DMS53 (cell line): ENCODE measurements around the gene PARL.

Experiments
- DNase-seq: peaks from one replicate; lab custom pipeline; 2025; lab: John Stamatoyannopoulos, UW

The PARL gene

DNA sequence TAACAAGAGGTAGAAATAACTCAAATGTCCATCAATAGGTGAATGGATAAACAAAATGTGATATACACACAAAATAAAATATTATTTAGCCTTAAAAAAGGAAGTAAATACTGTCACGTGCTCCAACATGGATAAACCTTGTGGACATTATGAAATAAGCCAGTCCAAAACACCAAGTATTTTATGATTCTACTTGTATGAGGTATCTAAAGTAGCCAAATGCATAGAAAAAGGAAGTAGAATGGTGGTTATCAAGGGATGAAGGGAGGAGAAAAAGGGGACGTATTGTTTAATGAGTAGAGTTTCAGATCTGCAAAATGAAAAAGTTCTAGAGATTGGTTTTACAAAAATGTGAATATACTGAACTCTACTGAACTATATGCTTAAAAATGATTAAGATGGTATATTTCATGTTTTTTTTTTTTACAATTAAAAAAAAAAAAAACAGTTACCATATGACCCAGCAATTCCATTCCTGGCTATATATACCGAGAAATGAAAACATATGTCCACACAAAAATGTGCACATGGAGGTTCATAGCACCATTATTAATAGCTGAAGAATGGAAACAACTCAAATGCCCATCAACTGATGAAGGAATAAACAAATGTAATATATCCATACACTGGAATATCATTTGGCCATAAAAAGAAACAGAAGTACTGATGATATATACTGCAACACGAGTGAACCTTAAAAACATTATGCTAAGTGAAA is 30.2 kb downstream of the PARL start:
- DNase-seq, result no peak

DNA sequence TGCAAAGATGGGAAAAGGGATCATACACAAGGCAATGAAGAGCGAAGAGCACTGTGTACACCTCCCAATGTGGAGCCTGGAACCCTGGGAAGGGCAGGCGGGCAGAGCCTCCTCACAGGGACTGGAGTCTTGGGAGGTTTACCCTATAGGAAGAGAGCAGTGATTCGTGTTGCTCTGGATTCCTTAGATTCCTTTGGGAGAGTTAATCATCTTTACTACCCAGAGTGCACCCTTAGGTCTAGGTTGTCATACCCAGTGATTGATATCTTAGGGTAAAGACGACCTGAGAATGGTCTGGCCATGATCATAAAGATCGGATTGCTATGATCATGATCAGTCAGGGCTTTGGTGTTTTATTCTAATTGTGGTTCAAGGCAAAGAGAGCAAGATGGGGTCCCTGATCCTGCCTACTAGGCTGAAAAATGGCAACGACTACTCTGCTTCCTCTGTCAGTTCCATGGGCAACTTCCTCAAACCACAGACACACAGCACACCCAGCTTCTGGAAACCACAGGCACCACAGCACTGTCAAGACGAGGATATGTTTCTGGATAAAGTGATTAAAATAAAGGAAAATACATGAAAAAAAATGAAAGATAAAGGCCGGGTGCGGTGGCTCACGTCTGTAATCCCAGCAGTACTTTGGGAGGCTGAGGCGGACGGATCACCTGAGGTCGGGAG is 38.9 kb downstream of the PARL start:
- no peak for DNase-seq

DNA sequence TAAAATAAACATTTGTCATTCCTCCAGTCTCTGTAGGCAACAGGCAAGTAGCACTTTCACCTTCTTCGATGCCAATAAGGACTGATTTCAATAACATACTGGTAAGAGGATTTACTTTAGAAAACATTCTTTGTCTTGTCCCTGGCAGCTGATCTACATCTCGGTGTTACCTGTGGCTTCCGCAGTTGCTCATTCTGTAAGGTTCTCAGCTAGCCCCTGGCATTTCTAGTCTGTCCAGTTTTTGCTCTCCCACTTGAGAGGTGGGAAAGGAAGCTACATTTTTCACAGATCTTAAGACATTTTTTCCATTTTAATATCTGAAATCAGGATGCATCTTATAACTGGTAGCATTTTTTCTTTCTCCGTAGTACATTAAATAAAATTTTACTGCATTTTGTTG is 39.6 kb downstream of the PARL start:
- peak; percentile 34 for DNase-seq

DNA sequence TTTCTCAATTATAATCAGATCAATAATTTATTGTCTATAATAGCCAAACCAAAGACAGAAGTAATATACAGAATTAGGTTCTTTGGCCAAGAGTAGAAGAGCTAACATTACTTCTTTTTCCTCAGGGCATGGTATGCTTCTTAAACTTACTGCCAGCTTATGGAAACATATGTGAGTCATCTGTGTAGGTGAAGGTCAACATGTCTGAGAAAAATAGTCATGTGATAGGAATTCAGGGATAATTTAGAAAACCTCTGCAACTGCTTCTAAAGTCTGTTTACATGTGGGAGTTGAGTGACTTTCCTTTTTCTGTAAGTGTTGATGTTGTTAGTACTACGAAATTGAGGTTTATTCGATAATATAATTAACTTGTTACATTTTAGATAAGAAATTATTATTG is 40.1 kb downstream of the PARL start:
- DNase-seq, result peak; percentile 15

DNA sequence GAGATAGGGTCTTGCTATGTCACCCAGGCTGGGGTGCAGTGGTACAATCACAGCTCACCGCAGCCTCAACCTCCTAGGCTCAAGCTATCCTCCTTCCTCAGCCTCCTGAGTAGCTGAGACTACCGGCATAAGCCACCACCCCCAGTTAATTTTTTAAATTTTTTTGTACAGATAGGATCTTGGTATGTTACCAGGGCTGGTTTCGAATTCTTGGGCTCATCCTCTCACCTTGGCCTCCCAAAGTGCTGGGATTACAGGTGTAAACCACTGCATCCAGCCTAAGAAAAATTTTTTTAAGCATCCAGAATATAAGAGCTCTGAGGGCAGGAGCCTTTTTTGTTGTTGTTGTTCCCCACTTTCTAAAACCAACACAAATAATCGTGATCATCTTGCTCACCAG is 44.9 kb downstream of the PARL start:
- no peak for DNase-seq

DNA sequence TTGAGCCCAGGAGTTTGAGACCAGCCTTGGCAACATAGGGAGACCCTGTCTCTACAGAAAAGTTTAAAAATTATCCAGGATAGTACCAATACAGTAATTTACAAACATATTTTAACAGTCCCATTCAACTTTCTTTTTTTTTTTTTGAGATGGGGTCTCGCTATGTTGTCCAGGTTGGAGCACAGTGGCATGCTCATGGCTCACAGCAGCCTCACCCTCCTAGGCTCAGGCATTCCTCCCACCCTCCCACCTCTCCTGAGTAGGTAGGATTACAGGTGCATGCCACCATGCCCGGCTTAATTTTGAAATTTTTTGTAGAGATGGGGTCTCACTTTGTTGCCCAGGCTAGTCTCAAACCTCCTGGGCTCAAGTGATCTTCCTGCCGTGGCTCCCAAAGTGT is 46.8 kb downstream of the PARL start:
- DNase-seq, result no peak

DNA sequence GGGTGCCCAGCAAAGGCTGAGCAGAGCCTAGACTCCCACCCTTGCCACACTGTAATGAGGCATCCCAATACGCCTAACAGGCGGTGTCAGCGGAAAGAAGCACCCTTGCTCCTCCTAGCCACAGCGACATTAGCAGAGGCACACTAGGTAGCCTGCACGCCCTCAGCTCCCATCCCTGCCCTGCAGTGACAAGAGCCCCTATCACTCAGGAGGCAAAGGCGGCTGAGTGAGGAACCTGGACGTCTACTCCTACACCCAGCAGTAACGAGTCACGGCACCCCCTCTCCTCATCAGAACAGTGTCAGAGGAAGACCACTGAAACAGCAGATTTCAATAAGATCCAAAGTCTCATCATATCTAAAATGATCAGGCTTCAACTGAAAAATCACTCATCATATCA is 47.3 kb downstream of the PARL start:
- no peak for DNase-seq

DNA sequence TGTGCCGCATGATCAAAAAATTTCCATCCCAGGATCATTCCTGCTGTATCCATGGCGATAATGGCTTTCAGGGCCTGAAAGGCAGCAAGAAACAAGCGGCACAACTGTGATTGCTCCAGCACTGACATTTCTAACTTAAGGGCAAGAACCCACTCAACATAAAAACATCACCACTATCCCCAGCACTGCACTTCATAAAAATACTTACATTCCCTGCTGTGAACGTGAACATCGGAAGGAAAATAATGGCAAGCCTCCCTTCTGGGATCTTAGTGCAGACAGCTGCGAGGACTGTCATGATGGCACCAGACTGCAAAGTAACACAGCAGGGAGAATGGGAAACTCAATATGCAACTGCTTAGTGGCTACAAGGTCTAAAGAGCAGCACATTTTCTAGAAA is 51.2 kb downstream of the PARL start:
- no peak for DNase-seq

DNA sequence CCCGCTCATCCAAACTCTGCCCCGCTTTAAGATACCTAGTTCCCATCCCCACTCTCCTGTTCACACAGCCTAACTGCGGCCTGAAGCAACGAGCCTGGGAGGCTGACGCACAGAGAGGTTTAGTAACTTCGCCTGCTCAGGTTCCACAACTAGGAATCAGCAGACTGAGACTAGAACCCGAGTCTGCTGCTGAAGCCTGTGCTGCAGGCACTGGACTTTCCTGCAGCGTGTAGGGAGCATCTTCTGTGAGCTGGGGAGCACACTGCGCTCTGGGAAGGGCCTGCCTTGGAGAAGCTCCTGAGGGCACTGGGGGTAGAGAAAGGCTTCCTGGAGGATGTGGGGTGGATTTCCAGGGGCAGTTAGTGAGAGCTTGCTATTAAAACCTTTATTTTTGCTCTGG is 54.5 kb downstream of the PARL start:
- no peak for DNase-seq

DNA sequence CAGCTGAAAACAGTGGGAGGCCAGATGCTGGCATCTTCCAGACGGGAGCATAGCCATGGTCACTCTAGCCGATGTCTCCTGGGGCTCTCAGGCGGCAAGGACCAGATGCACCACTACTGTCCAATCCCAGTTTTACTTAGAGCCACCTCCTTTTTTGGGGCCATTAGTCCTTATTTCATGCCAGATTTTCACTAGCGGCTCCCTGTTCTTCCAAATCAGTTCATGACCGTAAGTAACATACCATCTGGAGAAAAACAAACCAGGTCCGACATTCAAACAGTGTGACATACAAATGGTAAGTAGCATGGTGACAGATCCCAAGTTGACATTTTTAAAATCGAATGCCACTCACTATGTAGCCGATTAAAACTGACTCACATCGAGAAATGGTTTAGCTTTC is 55.2 kb downstream of the PARL start:
- DNase-seq, result no peak

DNA sequence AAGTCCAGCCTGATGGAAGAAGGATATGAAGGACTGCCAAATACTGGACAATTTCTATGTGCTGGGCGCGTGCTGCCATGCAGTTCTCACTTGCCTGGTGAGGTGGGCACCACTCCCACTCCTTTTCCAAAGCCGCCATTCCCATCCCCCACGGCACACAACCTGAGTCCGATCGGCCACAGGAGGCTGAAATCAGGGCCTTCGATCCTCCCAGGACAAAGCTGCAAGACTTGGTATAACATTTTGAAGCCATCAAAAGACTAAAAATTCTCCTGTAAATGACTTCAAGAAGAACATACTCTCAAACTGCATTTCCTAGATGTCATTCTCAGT is 56.2 kb downstream of the PARL start:
- no peak for DNase-seq

DNA sequence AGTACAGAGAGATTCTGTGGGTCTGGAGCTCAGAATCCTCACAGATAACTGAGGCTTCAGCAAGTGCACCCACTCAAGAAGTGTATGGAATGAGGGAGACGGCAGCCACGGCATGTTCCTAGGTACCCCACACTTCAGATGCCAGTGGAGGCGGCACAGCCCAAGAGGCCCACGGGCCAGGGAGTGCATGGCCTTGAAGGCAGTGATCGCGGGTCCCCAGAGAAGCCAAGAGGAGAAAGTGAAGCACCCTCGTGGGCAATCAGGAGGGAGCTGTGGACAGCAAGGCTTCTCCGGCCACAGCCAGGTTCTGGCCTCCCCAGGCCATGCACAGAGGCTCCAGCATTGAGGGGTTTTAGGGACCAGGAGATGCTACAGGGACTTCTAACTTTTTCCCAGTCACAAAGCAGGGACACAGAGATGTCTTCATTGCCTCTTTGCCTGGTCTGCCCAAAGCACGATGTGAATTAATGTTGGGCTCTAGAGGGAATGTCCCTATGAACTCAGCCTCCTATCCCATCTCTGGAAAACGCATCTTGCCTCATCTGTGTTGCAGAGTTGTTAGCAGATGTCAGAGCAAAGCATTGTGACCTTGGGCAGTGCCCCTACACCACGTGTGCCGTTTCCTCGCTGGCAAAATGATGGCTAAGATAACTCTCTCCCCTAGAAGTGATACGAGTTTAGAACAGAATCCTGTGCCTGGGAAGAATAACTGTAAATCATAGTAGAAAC is 56.7 kb downstream of the PARL start:
- no peak for DNase-seq

DNA sequence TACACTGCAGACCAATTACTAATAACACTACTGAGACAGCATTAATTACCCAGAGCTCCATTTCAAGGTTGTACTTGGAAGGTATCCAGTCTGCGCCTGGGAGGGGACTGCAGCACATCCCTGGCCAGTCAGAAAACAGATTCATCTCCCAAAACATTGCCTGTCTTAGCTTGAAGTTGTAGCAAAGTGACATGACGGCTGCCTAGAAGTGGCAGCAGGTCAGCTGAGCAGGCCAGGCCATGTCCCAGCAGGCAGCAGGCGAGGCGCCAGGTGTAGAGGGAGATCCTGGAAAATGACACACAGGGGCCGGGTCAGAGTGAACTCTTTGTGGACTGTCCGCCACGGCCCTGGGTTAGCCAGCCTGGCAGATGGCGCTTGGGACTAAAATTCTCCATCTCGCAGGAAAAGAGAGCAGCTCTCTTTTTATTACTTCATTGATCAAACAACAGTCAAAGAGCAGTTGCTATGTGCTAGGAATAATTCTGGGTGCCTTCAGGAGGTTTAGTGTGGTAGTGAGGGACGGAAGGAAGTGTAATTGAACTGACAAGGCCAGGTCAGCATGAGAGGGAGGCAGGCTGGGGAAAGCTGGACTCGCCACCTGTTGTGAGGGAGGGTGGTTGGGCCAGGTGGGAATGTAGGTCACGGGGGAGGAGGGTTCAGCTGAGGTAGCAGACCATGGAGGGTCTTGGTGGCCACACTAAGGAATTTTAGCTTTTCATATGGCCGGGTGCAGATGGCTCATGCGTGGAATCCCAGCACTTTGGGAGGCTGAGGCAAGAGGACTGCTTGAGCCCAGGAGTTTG is 58.0 kb downstream of the PARL start:
- peak; percentile 46 for DNase-seq

DNA sequence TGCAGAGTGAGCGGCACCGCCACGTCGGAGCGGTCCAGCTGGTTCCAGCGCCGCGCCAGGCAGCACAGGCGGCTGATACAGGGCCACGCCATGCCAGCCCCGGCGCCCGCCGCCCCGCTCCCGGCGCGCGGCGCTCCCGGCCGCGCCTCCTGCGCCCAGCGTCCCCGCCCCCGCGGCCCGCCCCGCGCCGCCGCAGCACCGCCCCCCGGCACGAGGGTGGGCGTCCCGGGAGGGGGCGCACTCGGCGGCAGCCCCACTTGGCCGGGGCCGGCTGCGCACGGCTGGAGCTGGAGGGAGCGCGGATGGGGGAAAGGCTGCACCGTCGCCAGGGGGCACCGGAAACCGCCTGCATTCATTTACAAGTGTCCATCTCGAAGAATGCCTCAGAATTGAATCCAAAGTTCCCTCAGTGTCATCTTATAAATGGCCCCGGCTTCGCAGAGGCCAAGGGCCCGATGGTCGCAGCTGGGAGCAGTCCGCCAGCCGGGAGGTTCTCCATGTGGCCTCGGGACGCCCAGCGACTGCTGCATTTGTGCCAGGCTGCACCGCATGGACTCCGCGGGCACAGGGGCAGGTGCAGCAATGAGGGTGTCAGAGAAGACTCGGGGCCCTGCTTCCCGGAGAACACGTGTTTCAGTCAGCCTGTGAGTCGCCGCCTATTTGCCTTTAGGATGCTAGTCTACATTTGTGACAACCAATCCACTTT is 59.1 kb downstream of the PARL start, which contains the start of gene MAP6D1:
Gene MAP6D1, minus strand, starts transcription at position 122 of the 706 bp plus-strand sequence. Its CDS starts 30 bp downstream, at position 92.
- DNase-seq, result peak; percentile 76

DNA sequence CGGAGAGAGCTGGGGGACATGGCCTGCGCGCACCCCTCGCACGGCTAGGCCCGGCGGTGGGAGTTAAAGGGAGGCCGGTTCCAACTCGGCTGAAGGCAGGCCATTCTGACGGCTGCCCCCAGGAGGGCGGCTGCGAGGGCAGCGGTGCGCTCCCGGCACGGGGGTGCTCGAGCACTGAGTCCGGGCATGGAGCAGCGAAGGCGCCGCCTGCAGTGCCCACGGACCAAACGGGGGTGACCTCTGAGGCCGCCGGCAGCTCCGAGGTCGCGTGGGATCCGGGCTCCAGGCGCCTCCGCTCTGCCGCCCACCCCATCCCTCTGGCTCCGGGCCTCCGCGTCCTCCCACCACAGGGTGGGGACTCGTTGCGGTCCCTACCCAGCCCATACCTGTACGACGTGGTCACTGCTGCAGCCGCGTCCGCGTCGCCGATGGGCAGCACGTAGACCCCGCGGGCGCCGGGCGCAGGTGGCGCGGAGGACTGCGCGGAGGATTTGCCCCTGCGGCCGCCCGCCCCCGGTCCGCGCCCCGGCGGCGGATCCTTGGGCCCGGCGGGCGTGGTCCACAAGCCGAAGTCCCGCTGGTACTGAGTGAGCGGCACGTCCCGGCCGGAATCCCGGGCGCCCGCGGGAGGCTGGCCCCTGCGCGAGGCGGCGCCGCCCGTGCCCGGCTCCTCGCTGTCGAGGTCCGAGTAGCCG is 59.8 kb downstream of the PARL start:
- DNase-seq, result peak; percentile 57

DNA sequence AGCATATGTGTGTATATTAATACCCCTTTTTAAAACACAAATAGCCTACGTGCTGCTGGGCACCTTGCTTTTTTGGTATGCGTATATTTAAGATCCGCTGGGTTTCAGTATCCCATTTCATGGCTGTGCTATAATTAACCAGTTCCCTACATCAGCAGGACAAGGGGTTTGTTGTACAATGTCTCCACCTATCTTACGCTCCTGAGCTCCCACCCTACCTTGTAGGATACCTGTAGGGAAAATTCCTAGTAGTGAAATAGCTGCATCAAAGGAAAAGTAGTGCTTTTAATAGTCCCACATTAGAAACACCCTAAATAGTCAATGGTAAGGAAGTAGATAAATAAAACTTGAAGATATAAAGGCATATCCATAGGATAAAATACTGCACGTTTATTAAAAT is 60.7 kb downstream of the PARL start:
- no peak for DNase-seq

DNA sequence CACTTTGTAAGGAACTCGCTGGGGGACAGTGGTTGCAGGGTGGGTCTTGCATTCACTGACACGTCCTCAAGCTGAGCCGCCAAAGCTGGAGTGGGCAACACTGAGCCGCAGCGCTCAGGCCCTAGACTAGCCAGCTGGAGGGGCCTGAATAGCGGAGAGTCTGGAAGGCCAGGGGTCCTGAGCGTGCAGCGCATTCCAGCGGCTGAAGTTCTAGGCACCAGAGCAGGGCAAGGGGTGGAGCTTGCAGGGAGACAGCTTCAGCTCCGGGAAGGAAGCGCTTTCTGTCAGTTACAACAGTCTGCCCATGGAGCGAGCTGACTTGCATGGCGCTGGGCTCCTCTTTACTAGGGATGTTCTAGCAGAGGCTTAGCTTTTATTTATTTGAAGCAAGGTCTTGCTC is 62.0 kb downstream of the PARL start:
- no peak for DNase-seq

DNA sequence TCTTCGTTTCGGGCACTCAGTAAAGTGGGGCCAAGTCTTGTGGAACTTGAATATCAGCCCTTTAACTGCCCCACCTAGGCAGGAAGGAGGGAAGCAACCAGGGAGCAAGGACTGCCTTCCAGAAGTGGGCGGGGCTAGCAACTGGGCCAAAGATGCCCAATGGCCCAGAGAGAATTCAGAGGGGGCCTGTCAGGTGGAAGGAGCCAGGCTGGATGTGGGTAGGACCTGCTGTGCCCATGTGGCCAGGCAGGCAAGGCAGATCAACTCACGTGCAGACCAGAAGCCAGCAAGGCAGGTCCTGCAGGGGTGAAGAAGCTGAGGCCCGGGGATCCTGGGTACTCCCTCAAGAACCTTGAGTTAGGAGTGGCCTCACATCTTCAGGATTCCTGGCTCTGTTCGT is 64.8 kb downstream of the PARL start:
- no peak for DNase-seq

DNA sequence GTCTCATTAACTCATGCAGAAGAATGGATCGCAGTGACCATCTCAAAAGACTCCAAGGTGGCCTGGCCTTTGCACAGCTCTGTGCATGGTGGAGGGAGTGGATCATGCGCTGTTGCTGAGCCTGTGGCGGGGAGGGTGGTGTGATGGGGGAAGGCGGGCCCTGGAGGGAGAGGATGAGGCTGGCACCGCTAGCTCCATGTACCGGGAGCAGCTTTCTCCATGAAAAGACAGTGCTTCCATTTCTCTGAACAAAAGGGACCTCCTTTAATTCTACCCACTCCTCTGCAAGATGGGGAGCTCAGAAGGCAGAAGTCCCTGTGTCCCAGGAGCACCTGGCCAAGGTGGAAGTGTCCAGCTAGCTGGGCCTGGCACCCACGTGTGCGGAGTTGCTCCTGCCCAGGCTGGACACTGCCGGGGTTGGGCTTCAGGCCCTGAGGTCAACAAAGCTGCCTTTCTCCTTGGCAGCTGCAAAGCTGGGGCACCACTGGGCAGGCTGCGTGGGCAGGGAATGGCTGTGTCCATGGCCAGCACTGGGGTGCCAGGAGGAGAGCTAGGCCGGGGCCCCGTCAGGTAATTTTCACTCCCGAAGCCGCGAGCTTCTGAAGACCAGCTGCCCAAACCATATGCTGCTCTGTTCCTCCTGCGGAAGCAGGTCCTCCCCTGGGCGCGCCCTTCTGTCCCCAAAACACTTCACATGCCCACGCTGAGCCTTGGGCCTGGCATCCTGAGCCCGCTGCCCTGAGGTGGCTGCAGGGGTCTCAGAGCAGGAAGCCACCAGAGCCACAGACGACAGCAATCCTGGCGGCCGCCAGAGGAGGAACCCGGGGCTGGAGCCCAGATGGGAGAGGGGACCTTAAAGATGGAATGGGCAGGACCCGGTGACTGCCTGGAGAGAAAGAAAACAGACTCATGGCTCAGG is 65.7 kb downstream of the PARL start:
- no peak for DNase-seq

DNA sequence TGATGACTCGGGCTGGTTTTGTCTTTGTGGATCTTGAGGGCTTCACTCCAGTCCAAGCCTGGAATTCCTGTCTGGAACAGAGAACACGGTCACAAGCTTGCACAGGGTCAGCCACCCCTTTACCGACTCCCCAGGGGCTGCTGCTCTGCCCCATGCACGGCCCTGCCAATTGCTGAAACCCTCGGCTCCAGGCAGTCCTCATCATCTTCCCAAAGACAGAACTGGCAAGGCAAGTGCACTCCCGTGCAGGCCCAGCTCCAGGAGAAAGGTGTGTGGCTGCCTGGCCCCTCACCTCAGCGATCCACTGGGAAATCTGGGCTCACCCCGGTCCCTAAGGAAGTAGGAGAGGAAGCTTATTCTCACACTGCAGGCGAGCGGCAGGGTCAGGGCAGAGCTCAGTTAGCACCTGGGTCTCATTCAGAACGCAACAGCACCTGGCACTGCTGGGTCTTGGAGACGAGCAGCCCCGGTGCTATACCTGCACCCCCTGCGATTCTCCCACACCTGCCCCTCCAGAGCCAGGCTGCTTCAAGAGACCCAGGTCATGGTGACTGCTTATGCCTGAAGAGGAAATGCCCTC is 66.5 kb downstream of the PARL start:
- no peak for DNase-seq
